Lower lobe of right lung (tissue), 2 donors: Measurements from ENCODE around the gene CYFIP1. TPM values are rescaled to one million over a fixed set of nuclear protein-coding genes. Genes with fewer than 3 reads are reported as not detected.

Experiments used
- ATAC-seq, 2 donors: fragments of 200-7000 bp; cut with Tn5 transposase; one replicate each; pipeline ENCODE4 v1.9.1; 2020 to 2022; ENCODE audit warnings: mild to moderate bottlenecking in 2 of 2, moderate library complexity in 2 of 2
- DNase-seq: peaks from one replicate; pipeline ENCODE4 v3.0.0-alpha.2; 2020
- H3K27ac ChIP-seq: fragments of 200-600 bp; one replicate; pipeline ENCODE4 v1.8.0; 2022
- H3K27me3 ChIP-seq: fragments of 200-600 bp; one replicate; pipeline ENCODE4 v1.8.0; 2022; ENCODE audit warnings: low read depth
- H3K36me3 ChIP-seq: fragments of 200-600 bp; one replicate; pipeline ENCODE4 v1.8.0; 2022; ENCODE audit warnings: mild to moderate bottlenecking
- H3K4me1 ChIP-seq: fragments of 200-600 bp; one replicate; pipeline ENCODE4 v1.8.0; 2022
- H3K4me3 ChIP-seq: fragments of 200-600 bp; one replicate; pipeline ENCODE4 v1.8.0; 2022; ENCODE audit warnings: mild to moderate bottlenecking
- H3K9me3 ChIP-seq: fragments of 200-600 bp; one replicate; pipeline ENCODE4 v1.8.0; 2022
- CTCF ChIP-seq: fragments of 200-600 bp; IDR thresholded peaks from one replicate; pipeline ENCODE4 v1.8.0; 2022; ENCODE audit warnings: antibody characterized with exemption, mild to moderate bottlenecking
- intact Hi-C: fragments of 100-400 bp; cut with DNase I; formaldehyde crosslinking; loops from one replicate; pipeline ENCODE4 v1.11.0; 2022
- total RNA-seq: library from RNA; stranded (reverse); fragmentation: NEBNext Ultra II Directional; extraction: Animal tissue kit (Norgen Biotek cat#: 25700); gene quantifications from one replicate; pipeline ENCODE4 v1.2.1, GENCODE V29; 2021
- donor health status: DM: no; HTN: yes; CAD: no; lungs with severe emphysema.

CYFIP1 gene
- total RNA-seq, 1 donor from 2014 or later, result 153 TPM

DNA sequence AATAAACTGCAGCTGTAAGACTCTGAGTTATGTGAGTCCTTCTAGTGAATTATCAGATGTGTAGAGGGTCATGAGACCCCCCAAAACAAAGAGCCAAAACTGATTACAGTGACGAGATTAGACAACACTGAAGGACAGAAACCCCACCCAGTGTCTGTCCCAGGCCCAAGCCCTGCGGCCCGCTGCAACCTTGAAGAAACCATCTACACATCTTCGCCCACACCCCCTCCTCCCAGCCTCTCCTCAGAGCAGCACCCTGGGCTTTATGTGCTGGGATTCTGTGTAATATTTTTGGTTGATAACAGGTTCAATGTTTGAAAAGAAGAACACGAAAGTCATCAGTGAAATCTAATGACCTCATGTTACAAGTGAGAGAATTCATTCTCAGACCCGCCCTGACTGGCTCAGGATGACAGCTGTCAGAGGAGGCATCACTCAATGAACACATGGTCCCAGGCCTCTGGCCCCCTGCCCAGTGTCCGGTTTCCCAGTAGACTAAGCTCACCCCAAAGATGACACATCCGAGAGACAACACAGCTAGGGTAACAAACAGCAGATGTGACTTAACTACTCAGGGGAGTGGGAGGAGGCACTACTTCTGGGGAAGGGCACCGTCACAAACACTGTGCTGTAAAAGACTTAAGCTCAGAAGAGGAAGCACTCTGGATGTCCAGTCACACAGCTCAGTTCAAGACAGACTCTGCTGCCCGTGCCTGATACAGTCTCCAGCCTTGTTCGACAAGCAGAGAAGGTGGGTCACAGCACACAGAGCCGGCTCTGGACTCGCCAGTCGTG lies 92.8 kb downstream of the CYFIP1 start:
- Histone ChIP-seq H3K27me3 (no peaks in the 10 kb centered on the region), H3K27ac (no peak overlapping the region), H3K4me1 (no peaks in the 10 kb centered on the region), H3K9me3 (no peaks in the 10 kb centered on the region), H3K4me3 (no peak overlapping the region), H3K36me3 (peaks cover 65% of the 10 kb centered on the region)
- DNase-seq (no peak), ATAC-seq (peak in 1 of 2 donors; percentile 14)
- intact Hi-C loops, result no loop called here
- TF ChIP-seq CTCF, result no peak

DNA sequence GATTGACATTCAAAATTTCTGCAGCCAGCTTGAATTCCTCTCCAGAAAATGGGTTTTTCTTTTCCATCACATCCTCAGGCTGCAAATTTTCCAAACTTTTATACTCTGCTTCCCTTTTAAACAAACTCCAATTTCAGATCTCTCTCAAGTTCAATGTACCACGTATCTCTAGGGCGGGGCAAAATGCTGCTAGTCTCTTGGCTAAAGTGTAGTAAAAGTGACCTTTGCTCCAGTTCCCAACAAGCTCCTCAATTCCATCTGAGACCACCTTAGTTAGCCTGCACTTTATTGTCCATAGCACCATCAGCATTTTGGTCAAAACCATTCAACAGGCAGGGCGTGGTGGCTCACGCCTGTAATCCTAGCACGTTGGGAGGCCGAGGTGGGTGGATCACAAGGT lies 95.0 kb downstream of the CYFIP1 start:
- Histone ChIP-seq H3K36me3 (peaks cover 70% of the 10 kb centered on the region), H3K27me3 (no peaks in the 10 kb centered on the region), H3K9me3 (no peaks in the 10 kb centered on the region), H3K4me3 (no peak overlapping the region), H3K27ac (no peak overlapping the region), H3K4me1 (no peaks in the 10 kb centered on the region)
- no peak for TF ChIP-seq CTCF
- intact Hi-C loops, result no loop called here
- ATAC-seq (no peak), DNase-seq (no peak)

GRCh38 chr15:22884344-22884743 lies 95.8 kb downstream of the CYFIP1 start:
- intact Hi-C loops, result no loop called here
- TF ChIP-seq CTCF, result no peak
- no peak overlapping the region for H3K4me3 ChIP-seq
- DNase-seq, result no peak
- no peaks in the 10 kb centered on the region for H3K4me1 ChIP-seq
- H3K9me3 ChIP-seq, result no peaks in the 10 kb centered on the region
- no peaks in the 10 kb centered on the region for H3K27me3 ChIP-seq
- peaks cover 77% of the 10 kb centered on the region for H3K36me3 ChIP-seq
- H3K27ac ChIP-seq, result no peak overlapping the region
- peak in 1 of 2 donors; percentile 16 for ATAC-seq

GRCh38 chr15:22883196-22883595 lies 97.0 kb downstream of the CYFIP1 start:
- H3K36me3 ChIP-seq, result peaks cover 84% of the 10 kb centered on the region
- ATAC-seq, result no peak
- no peaks in the 10 kb centered on the region for H3K27me3 ChIP-seq
- intact Hi-C loops, result no loop called here
- no peak for TF ChIP-seq CTCF
- no peak for DNase-seq
- H3K27ac ChIP-seq, result no peak overlapping the region
- H3K4me3 ChIP-seq, result no peak overlapping the region
- no peaks in the 10 kb centered on the region for H3K4me1 ChIP-seq
- H3K9me3 ChIP-seq, result no peaks in the 10 kb centered on the region

GRCh38 chr15:22881739-22882440 lies 98.3 kb downstream of the CYFIP1 start:
- peaks cover 84% of the 10 kb centered on the region for H3K36me3 ChIP-seq

More at GRCh38 chr15:22881739-22882440, 98.3 kb downstream of the CYFIP1 start:
- Histone ChIP-seq H3K4me3 (no peak overlapping the region), H3K4me1 (no peaks in the 10 kb centered on the region), H3K27me3 (no peaks in the 10 kb centered on the region), H3K9me3 (no peaks in the 10 kb centered on the region), H3K27ac (no peak overlapping the region)
- no peak for TF ChIP-seq CTCF
- ATAC-seq (no peak), DNase-seq (no peak)
- intact Hi-C loops, result no loop called here
